Left ventricle myocardium inferior (tissue), 1 donor: Measurements from ENCODE around the gene PCDHAC2. TPM values are rescaled to one million over a fixed set of nuclear protein-coding genes. Genes with fewer than 3 reads are reported as not detected.

Experiments
- DNase-seq: peaks from one replicate; pipeline ENCODE4 v3.0.0-alpha.2; 2020
- H3K27ac ChIP-seq: fragments of 200-600 bp; replicated peaks from 2 replicates; pipeline ENCODE4 v1.8.0; 2021
- H3K27me3 ChIP-seq: fragments of 200-600 bp; 2 replicates; pipeline ENCODE4 v1.8.0; 2021; ENCODE audit warnings: low read depth
- H3K36me3 ChIP-seq: fragments of 200-600 bp; 2 replicates; pipeline ENCODE4 v1.8.0; 2021
- H3K4me1 ChIP-seq: fragments of 200-600 bp; 2 replicates; pipeline ENCODE4 v1.8.0; 2021
- H3K4me3 ChIP-seq: fragments of 200-600 bp; 2 replicates; pipeline ENCODE4 v1.8.0; 2021; ENCODE audit warnings: mild to moderate bottlenecking, moderate library complexity
- H3K9me3 ChIP-seq: fragments of 200-600 bp; replicated peaks from 2 replicates; pipeline ENCODE4 v1.8.0; 2021
- intact Hi-C: fragments of 100-400 bp; cut with micrococcal nuclease; formaldehyde crosslinking; loops from one replicate; pipeline ENCODE4 v1.11.0; 2022
- total RNA-seq: library from RNA; stranded (reverse); fragmentation: NEBNext Ultra II Directional; extraction: Animal tissue kit (Norgen Biotek cat#: 25700); gene quantifications from one replicate; pipeline ENCODE4 v1.2.1, GENCODE V29; 2021
- TF ChIP-seq, protein P1 (sequence below): fragments of 200-600 bp; IDR thresholded peaks from 2 replicates; pipeline ENCODE4 v1.8.0; 2021; ENCODE audit warnings: antibody characterized with exemption, mild to moderate bottlenecking, borderline replicate concordance
- donor health status: DM: no; HTN: yes; CAD: no; lungs with severe emphysema.

The PCDHAC2 gene
- total RNA-seq, 1 donor from 2014 or later: 0.36 TPM

GRCh38 chr5:141003791-141004611, 37.7 kb downstream of the PCDHAC2 start:
- H3K27me3 ChIP-seq: peaks cover 60% of the 10 kb centered on the region

DNA sequence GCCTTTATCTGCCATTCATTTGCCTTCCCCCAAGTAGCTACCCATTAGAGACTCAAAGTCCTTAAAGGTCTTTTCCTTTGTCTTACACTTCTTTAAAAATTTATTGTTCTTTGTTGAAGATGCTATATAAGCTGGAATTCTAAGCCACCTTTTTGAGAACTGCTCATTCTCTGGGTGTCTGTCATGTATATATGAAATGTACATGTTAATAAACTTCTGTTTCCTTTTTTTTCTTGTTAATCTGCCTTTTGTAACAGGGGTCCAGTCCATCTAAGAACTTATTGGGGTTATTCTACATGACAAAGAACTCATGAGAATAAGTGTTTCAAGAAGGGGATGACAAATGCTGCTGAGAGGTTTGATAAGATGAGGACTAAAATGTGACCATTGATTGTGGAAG, 41.5 kb downstream of the PCDHAC2 start:
- intact Hi-C loops: no loop called here
- Histone ChIP-seq H3K36me3 (no peaks in the 10 kb centered on the region), H3K4me1 (no peaks in the 10 kb centered on the region), H3K4me3 (no peak overlapping the region), H3K9me3 (no peaks in the 10 kb centered on the region), H3K27ac (no peak overlapping the region), H3K27me3 (peaks cover 30% of the 10 kb centered on the region)
- TF ChIP-seq, protein P1, sequence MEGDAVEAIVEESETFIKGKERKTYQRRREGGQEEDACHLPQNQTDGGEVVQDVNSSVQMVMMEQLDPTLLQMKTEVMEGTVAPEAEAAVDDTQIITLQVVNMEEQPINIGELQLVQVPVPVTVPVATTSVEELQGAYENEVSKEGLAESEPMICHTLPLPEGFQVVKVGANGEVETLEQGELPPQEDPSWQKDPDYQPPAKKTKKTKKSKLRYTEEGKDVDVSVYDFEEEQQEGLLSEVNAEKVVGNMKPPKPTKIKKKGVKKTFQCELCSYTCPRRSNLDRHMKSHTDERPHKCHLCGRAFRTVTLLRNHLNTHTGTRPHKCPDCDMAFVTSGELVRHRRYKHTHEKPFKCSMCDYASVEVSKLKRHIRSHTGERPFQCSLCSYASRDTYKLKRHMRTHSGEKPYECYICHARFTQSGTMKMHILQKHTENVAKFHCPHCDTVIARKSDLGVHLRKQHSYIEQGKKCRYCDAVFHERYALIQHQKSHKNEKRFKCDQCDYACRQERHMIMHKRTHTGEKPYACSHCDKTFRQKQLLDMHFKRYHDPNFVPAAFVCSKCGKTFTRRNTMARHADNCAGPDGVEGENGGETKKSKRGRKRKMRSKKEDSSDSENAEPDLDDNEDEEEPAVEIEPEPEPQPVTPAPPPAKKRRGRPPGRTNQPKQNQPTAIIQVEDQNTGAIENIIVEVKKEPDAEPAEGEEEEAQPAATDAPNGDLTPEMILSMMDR: no peak
- no peak for DNase-seq

More at GRCh38 chr5:141003791-141004611, 37.7 kb downstream of the PCDHAC2 start:
- no peak overlapping the region for H3K4me3 ChIP-seq
- TF ChIP-seq, protein P1: no peak
- H3K9me3 ChIP-seq: no peaks in the 10 kb centered on the region
- no peaks in the 10 kb centered on the region for H3K36me3 ChIP-seq
- peaks cover 10% of the 10 kb centered on the region for H3K4me1 ChIP-seq
- DNase-seq: no peak
- intact Hi-C loops: no loop called here
- no peak overlapping the region for H3K27ac ChIP-seq

DNA sequence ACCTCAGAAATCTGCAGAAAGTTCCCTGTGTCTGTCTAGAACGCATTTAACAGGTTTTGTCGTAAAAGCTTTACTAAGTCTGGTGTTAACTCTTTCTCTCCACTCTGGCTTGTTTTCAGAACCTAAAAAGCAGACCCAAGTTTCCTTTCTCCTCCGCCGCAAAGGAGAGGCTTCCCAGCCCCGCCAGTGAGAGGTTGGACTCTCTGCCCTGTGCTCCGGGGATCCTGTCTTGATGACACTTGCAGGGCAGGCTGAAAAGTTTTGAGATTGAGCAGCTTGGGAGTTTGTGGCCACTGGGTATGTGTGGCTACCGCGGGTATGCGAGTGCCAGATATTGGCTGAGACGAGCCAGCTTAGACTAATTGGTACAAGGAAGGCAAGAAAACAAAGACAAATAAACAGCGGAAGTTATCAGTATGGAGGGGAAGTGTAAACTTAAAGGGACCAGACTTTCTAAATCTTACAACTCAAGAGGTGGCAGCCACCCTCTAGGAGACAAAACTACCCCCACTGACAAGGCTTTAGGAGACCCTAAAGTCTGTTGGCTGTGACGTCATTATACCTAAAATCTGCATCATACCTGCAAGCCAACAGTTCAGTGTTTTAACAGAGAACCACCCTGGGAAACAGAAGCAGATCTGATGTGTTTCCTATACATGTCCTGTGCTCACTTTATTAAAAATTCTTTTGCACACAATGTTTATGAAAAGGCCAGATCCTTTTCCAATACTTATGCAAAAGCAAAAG, 43.9 kb downstream of the PCDHAC2 start:
- Histone ChIP-seq H3K4me3 (no peak overlapping the region), H3K9me3 (no peaks in the 10 kb centered on the region), H3K27me3 (peaks cover 8% of the 10 kb centered on the region), H3K27ac (no peak overlapping the region), H3K36me3 (no peaks in the 10 kb centered on the region), H3K4me1 (no peaks in the 10 kb centered on the region)
- intact Hi-C loops: no loop called here
- DNase-seq: no peak
- TF ChIP-seq, protein P1: no peak

DNA sequence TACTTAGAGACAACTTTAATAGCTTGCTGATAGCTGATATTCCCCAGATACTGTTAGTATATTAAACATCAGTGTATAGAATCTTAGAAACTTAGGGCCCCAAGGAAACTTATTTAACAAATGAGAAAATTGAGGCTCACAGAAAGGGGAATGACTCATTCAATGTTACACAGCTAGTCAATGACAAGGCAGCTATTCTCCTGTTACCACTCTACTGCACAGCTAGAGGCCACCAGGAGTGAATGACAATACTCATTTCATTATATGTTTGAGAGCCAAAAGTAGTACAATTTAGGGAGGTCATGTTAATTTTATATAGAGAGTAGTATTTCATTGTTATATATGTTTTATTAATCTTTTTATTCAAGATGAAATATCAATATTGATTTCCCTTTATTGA, 51.7 kb downstream of the PCDHAC2 start:
- Histone ChIP-seq H3K27me3 (peaks cover 7% of the 10 kb centered on the region), H3K4me1 (no peaks in the 10 kb centered on the region), H3K27ac (no peak overlapping the region), H3K9me3 (no peaks in the 10 kb centered on the region), H3K36me3 (no peaks in the 10 kb centered on the region), H3K4me3 (no peak overlapping the region)
- intact Hi-C loops: no loop called here
- DNase-seq: no peak
- TF ChIP-seq, protein P1: no peak

Other genes with a start within 250 kb of the PCDHAC2 start
- not detected for gene PCDHA1, start 180.3 kb upstream of the PCDHAC2 start, total RNA-seq
- gene PCDHA2, start 171.6 kb upstream of the PCDHAC2 start, total RNA-seq: not detected
- not detected for gene PCDHA3, start 165.4 kb upstream of the PCDHAC2 start, total RNA-seq
- gene PCDHA4, start 159.4 kb upstream of the PCDHAC2 start, total RNA-seq: 0.11 TPM
- not detected for gene PCDHA5, start 144.9 kb upstream of the PCDHAC2 start, total RNA-seq
- not detected for gene PCDHA6, start 138.5 kb upstream of the PCDHAC2 start, total RNA-seq
- gene PCDHA7, start 132.2 kb upstream of the PCDHAC2 start, total RNA-seq: not detected
- not detected for gene PCDHA8, start 125.3 kb upstream of the PCDHAC2 start, total RNA-seq
- gene PCDHA9, start 118.1 kb upstream of the PCDHAC2 start, total RNA-seq: not detected
- gene PCDHA10, start 110.6 kb upstream of the PCDHAC2 start, total RNA-seq: 0.05 TPM
- gene PCDHA11, start 97.5 kb upstream of the PCDHAC2 start, total RNA-seq: not detected
- not detected for gene PCDHA12, start 91.2 kb upstream of the PCDHAC2 start, total RNA-seq
- gene PCDHA13, start 84.4 kb upstream of the PCDHAC2 start, total RNA-seq: not detected
- gene PCDHAC1, start 40.2 kb upstream of the PCDHAC2 start, total RNA-seq: not detected
- not detected for gene PCDHB1, start 84.9 kb downstream of the PCDHAC2 start, total RNA-seq
- 1.1 TPM for gene PCDHB2, start 128.1 kb downstream of the PCDHAC2 start, total RNA-seq
- 0.77 TPM for gene PCDHB3, start 134.0 kb downstream of the PCDHAC2 start, total RNA-seq
- 0.80 TPM for gene PCDHB4, start 155.3 kb downstream of the PCDHAC2 start, total RNA-seq
- 2.3 TPM for gene PCDHB5, start 168.7 kb downstream of the PCDHAC2 start, total RNA-seq
- 0.14 TPM for gene PCDHB6, start 183.6 kb downstream of the PCDHAC2 start, total RNA-seq
- 0.55 TPM for gene PCDHB7, start 206.2 kb downstream of the PCDHAC2 start, total RNA-seq
- gene PCDHB8, start 211.3 kb downstream of the PCDHAC2 start, total RNA-seq: 2.1 TPM
- 1.4 TPM for gene PCDHB16, start 215.9 kb downstream of the PCDHAC2 start, total RNA-seq
- 1.2 TPM for gene PCDHB9, start 220.7 kb downstream of the PCDHAC2 start, total RNA-seq
- gene PCDHB10, start 225.9 kb downstream of the PCDHAC2 start, total RNA-seq: 0.63 TPM
- 0.77 TPM for gene PCDHB11, start 233.2 kb downstream of the PCDHAC2 start, total RNA-seq
- gene PCDHB12, start 242.2 kb downstream of the PCDHAC2 start, total RNA-seq: 0.69 TPM
- gene PCDHB13, start 247.4 kb downstream of the PCDHAC2 start, total RNA-seq: 2.5 TPM